GM19025 (cell line): ENCODE data around the gene LEMD2.

ENCODE experiments used
- ATAC-seq: cut with Tn5 transposase; IDR thresholded peaks from one replicate; pipeline ENCODE4 v1.9.1; 2021; ENCODE audit warnings: mild to moderate bottlenecking, low read depth, moderate library complexity; ENCODE audit not compliant: unreplicated experiment

Gene LEMD2

GRCh38 chr6:33820784-33821520 lies 32.0 kb upstream of the LEMD2 start:
- ATAC-seq, result no peak

- ATAC-seq, result no peak
These were observed 31.3 kb upstream of the LEMD2 start for GRCh38 chr6:33820243-33820642.

- ATAC-seq, result no peak
These were observed 30.1 kb upstream of the LEMD2 start for GRCh38 chr6:33819021-33819420.

- no peak for ATAC-seq
These were observed 29.4 kb upstream of the LEMD2 start for GRCh38 chr6:33818293-33818692.

- no peak for ATAC-seq
These were observed 28.6 kb upstream of the LEMD2 start for GRCh38 chr6:33817489-33817888.

GRCh38 chr6:33816911-33817310 lies 28.0 kb upstream of the LEMD2 start:
- no peak for ATAC-seq

- no peak for ATAC-seq
These were observed 26.9 kb upstream of the LEMD2 start for GRCh38 chr6:33815854-33816253.

GRCh38 chr6:33813990-33814985 lies 25.4 kb upstream of the LEMD2 start:
- no peak for ATAC-seq

- no peak for ATAC-seq
These were observed 24.4 kb upstream of the LEMD2 start for GRCh38 chr6:33813246-33813904.

GRCh38 chr6:33812669-33813068 lies 23.7 kb upstream of the LEMD2 start:
- ATAC-seq, result no peak

- no peak for ATAC-seq
These were observed 20.7 kb upstream of the LEMD2 start for GRCh38 chr6:33809594-33809993.

- no peak for ATAC-seq
These were observed 19.8 kb upstream of the LEMD2 start for GRCh38 chr6:33808641-33809180.

GRCh38 chr6:33807606-33808005 lies 18.7 kb upstream of the LEMD2 start:
- ATAC-seq, result no peak

- ATAC-seq, result no peak
These were observed 17.9 kb upstream of the LEMD2 start for GRCh38 chr6:33806841-33807240.

GRCh38 chr6:33803571-33804053 lies 14.7 kb upstream of the LEMD2 start, which contains the start of gene MLN:
Gene MLN, minus strand, starts transcription at chr6:33804003. Its CDS starts 2,840 bp downstream, at chr6:33801163.
- no peak for ATAC-seq

GRCh38 chr6:33802186-33802958 lies 13.4 kb upstream of the LEMD2 start:
- no peak for ATAC-seq

GRCh38 chr6:33801611-33802010 lies 12.7 kb upstream of the LEMD2 start:
- ATAC-seq, result no peak

- ATAC-seq, result no peak
These were observed 11.5 kb upstream of the LEMD2 start for GRCh38 chr6:33800248-33800969.
